ENCODE measurements around the gene KLHL25.

GRCh38 chr15:85762039-85762755 lies 32.5 kb downstream of the KLHL25 start:
- TF ChIP-seq ZNF274 (IDR thresholded peaks at IDR 0.05; ENCODE audit: low read depth, low read length), result no peak
- no peak for TF ChIP-seq YY1 (IDR thresholded peaks at IDR 0.05; ENCODE audit: insufficient read depth, insufficient read length)
